HL-60 (cell line): ENCODE data around the gene DOK6.

Experiments
- DNase-seq, 2 experiments: peaks; one replicate each; pipeline ENCODE4 v3.0.0-alpha.2; 2010 to 2020; ENCODE audit warnings: low read depth in 1 of 2, low spot score in 1 of 2
- H3K27ac ChIP-seq: fragments of 250-450 bp; sonication (Bioruptor Pico); replicated peaks from 2 replicates; pipeline ENCODE4 v1.5.1; 2020; ENCODE audit warnings: mild to moderate bottlenecking, moderate library complexity
- H3K27me3 ChIP-seq: fragments of 250-450 bp; sonication (Bioruptor Pico); 2 replicates; pipeline ENCODE4 v1.5.1; 2021; ENCODE audit warnings: mild to moderate bottlenecking, moderate library complexity; ENCODE audit not compliant: insufficient read depth, poor library complexity, severe bottlenecking
- H3K4me3 ChIP-seq: replicated peaks from 2 replicates; pipeline ENCODE4 v1.5.1; 2011; ENCODE audit warnings: mild to moderate bottlenecking, control low read depth, low read length; ENCODE audit not compliant: insufficient read depth
- GABPA ChIP-seq: IDR thresholded peaks from 2 replicates; pipeline ENCODE4 v1.6.1; 2012; ENCODE audit warnings: low read depth
- POLR2AphosphoS5 ChIP-seq: IDR thresholded peaks from 2 replicates; pipeline ENCODE4 v1.6.1; 2012; ENCODE audit warnings: low read depth
- SPI1 ChIP-seq: IDR thresholded peaks from 2 replicates; pipeline ENCODE4 v1.6.1; 2012; ENCODE audit warnings: low read depth, mild to moderate bottlenecking, borderline replicate concordance
- TF ChIP-seq, protein P1 (sequence below): IDR thresholded peaks from 2 replicates; pipeline ENCODE4 v1.6.1; 2012; ENCODE audit warnings: low read depth; ENCODE audit not compliant: insufficient replicate concordance
- TF ChIP-seq, protein P2 (sequence below): IDR thresholded peaks from one replicate; pipeline ENCODE4 v1.5.1; 2011; ENCODE audit warnings: low read length, control low read depth, inconsistent platforms; ENCODE audit not compliant: insufficient read depth

The DOK6 gene

DNA sequence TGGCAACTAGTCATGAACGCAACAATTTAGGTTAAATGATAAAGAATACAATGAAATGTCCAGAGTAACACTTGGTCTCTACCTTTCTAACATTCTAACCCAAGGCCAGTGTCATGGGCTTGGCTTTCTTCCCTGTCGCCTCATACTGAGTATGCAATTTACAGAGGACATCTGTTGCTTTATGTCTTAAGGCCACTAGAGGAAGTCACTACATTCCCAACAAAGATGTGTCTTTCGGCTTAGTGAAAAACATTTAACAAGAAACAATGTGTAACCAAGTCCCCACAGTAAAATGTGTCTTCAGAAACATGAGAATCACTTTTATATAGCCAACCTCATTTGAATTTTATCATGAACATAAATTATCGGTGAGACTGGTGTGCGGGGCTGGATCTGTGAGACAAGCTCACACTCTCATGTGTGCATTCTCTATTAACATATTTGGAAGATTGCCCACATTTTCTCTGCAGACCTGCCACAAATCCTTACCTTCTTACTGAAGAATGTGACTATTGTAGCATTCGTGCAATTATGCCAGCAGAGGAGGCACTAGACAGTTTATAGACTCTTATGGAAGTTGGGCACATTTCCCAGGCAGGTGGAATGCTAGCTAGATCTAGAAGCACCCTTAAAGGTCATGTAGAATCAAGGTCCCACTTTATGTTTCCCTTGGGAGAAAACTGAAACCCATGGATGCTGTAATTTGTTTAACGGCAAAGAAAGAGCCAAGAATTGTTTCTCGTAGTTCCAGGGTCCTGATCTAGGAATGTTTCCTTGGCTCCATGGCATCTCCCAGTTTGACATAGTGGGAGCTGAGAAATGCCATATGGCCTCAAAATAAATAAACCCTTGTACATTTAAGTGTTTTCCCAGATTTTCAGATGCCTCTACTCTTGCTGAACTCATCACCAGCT lies 445.2 kb downstream of the DOK6 start:
- peaks cover 2% of the 10 kb centered on the region for H3K27me3 ChIP-seq
- no peak overlapping the region for H3K27ac ChIP-seq
- no peak overlapping the region for H3K4me3 ChIP-seq
- no peak for TF ChIP-seq POLR2AphosphoS5
- TF ChIP-seq SPI1 = no peak
- TF ChIP-seq GABPA = no peak
- TF ChIP-seq, protein P1, sequence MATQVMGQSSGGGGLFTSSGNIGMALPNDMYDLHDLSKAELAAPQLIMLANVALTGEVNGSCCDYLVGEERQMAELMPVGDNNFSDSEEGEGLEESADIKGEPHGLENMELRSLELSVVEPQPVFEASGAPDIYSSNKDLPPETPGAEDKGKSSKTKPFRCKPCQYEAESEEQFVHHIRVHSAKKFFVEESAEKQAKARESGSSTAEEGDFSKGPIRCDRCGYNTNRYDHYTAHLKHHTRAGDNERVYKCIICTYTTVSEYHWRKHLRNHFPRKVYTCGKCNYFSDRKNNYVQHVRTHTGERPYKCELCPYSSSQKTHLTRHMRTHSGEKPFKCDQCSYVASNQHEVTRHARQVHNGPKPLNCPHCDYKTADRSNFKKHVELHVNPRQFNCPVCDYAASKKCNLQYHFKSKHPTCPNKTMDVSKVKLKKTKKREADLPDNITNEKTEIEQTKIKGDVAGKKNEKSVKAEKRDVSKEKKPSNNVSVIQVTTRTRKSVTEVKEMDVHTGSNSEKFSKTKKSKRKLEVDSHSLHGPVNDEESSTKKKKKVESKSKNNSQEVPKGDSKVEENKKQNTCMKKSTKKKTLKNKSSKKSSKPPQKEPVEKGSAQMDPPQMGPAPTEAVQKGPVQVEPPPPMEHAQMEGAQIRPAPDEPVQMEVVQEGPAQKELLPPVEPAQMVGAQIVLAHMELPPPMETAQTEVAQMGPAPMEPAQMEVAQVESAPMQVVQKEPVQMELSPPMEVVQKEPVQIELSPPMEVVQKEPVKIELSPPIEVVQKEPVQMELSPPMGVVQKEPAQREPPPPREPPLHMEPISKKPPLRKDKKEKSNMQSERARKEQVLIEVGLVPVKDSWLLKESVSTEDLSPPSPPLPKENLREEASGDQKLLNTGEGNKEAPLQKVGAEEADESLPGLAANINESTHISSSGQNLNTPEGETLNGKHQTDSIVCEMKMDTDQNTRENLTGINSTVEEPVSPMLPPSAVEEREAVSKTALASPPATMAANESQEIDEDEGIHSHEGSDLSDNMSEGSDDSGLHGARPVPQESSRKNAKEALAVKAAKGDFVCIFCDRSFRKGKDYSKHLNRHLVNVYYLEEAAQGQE = no peak
- TF ChIP-seq, protein P2, sequence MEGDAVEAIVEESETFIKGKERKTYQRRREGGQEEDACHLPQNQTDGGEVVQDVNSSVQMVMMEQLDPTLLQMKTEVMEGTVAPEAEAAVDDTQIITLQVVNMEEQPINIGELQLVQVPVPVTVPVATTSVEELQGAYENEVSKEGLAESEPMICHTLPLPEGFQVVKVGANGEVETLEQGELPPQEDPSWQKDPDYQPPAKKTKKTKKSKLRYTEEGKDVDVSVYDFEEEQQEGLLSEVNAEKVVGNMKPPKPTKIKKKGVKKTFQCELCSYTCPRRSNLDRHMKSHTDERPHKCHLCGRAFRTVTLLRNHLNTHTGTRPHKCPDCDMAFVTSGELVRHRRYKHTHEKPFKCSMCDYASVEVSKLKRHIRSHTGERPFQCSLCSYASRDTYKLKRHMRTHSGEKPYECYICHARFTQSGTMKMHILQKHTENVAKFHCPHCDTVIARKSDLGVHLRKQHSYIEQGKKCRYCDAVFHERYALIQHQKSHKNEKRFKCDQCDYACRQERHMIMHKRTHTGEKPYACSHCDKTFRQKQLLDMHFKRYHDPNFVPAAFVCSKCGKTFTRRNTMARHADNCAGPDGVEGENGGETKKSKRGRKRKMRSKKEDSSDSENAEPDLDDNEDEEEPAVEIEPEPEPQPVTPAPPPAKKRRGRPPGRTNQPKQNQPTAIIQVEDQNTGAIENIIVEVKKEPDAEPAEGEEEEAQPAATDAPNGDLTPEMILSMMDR = no peak
- DNase-seq = no peak

DNA sequence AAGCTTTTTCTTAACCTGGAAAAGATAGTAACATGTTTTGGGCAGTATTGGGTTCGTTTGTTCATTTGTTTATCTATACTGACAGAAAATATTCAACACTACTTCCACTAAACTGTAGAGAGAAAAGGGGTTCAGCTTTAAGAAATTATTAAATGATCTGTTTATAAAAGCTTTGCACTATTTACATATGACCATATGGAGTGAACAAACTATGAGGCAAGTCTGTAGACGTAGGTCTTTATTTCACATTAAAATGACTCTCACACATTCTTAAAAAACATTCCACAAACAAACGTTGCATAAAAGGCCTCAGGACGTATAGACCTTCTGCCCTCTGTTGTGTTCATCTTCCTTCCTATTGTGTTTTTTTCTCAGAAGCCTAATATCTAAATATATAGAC lies 452.4 kb downstream of the DOK6 start:
- no peak for DNase-seq
- Histone ChIP-seq H3K27me3 (peaks cover 3% of the 10 kb centered on the region), H3K4me3 (no peak overlapping the region), H3K27ac (no peak overlapping the region)
- TF ChIP-seq SPI1 (no peak), POLR2AphosphoS5 (no peak), GABPA (no peak)
- TF ChIP-seq, protein P2 = no peak
- TF ChIP-seq, protein P1 = no peak

DNA sequence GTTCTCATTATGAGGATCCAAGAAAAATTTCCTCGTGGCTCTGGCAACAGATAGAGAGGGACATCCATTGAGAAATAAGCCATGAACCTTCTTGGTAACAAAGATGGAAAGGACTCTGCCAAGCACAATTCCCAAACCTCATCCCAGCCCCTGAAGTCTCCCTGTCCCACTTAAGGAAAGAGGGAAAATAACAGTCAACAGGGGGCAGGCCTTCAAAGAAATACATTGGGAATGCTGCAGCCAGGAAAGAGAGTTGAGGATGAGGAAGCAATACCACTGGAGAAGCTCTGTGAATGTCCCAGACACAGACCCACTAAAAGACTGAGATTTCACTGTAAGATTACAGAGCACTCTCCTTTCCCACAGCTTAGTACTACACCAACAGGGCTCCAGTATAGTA lies 453.8 kb downstream of the DOK6 start:
- H3K27me3 ChIP-seq = peaks cover 3% of the 10 kb centered on the region
- TF ChIP-seq, protein P2 = no peak
- TF ChIP-seq POLR2AphosphoS5 = no peak
- TF ChIP-seq, protein P1 = no peak
- H3K4me3 ChIP-seq = no peak overlapping the region
- no peak overlapping the region for H3K27ac ChIP-seq
- DNase-seq = no peak
